Type B pancreatic cell (in vitro differentiated cells): ENCODE measurements around the gene CLDN4. TPM values are rescaled to one million over a fixed set of nuclear protein-coding genes. Genes with fewer than 3 reads are reported as not detected.
A peak's percentile ranks its signal among the peaks of the same experiment; 100 is the strongest.
"Not testable (repeated sequence)": the region's sequence is repeated elsewhere in the genome, so short reads cannot be mapped to it uniquely, and the experiment has no call there.

Experiments used
- DNase-seq: peaks from one replicate; pipeline ENCODE4 v3.0.0; 2021; ENCODE audit warnings: mixed read lengths; ENCODE audit not compliant: unreplicated experiment; ENCODE audit errors: extremely low spot score
- H3K27ac Mint-ChIP-seq: 2 replicates; pipeline ENCODE4 v1.8.0; 2021; ENCODE audit warnings: mild to moderate bottlenecking, mixed read lengths
- H3K27me3 Mint-ChIP-seq: 2 replicates; pipeline ENCODE4 v1.8.0; 2021; ENCODE audit warnings: mixed read lengths
- H3K36me3 Mint-ChIP-seq: 2 replicates; pipeline ENCODE4 v1.8.0; 2021; ENCODE audit warnings: mixed read lengths
- H3K4me1 Mint-ChIP-seq: one replicate; pipeline ENCODE4 v1.8.0; 2021; ENCODE audit warnings: mixed read lengths; ENCODE audit not compliant: unreplicated experiment
- H3K4me3 Mint-ChIP-seq: 2 replicates; pipeline ENCODE4 v1.8.0; 2021; ENCODE audit warnings: mild to moderate bottlenecking, mixed read lengths
- H3K9me3 Mint-ChIP-seq: 2 replicates; pipeline ENCODE4 v1.8.0; 2021; ENCODE audit warnings: mixed read lengths
- long read RNA-seq: library from polyadenylated mRNA; unstranded; transcript quantifications from one replicate; pipeline ENCODE4 v2.0.0, GENCODE V29; 2020
- total RNA-seq: library from RNA; stranded (reverse); gene quantifications from 2 replicates; pipeline ENCODE4 v1.2.1, GENCODE V29; 2021; ENCODE audit warnings: low replicate concordance
- TF ChIP-seq, protein P1 (sequence below): fragments of 200-600 bp; sonication (generic); conservative IDR thresholded peaks from 2 replicates; pipeline ENCODE4 v1.5.0; 2021; ENCODE audit warnings: antibody characterized with exemption, mild to moderate bottlenecking

CLDN4 gene, protein sequence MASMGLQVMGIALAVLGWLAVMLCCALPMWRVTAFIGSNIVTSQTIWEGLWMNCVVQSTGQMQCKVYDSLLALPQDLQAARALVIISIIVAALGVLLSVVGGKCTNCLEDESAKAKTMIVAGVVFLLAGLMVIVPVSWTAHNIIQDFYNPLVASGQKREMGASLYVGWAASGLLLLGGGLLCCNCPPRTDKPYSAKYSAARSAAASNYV
- 223 and 787 TPM in 2 replicates for total RNA-seq
- long read RNA-seq, transcript CLDN4-201 (1 exons, 1,831 nt): major isoform, 413 of 415 reads
- long read RNA-seq, partial matches to known transcripts: 0 of 415 reads
- long read RNA-seq, other reads (novel, unspliced or antisense): 2 of 415 reads

DNA sequence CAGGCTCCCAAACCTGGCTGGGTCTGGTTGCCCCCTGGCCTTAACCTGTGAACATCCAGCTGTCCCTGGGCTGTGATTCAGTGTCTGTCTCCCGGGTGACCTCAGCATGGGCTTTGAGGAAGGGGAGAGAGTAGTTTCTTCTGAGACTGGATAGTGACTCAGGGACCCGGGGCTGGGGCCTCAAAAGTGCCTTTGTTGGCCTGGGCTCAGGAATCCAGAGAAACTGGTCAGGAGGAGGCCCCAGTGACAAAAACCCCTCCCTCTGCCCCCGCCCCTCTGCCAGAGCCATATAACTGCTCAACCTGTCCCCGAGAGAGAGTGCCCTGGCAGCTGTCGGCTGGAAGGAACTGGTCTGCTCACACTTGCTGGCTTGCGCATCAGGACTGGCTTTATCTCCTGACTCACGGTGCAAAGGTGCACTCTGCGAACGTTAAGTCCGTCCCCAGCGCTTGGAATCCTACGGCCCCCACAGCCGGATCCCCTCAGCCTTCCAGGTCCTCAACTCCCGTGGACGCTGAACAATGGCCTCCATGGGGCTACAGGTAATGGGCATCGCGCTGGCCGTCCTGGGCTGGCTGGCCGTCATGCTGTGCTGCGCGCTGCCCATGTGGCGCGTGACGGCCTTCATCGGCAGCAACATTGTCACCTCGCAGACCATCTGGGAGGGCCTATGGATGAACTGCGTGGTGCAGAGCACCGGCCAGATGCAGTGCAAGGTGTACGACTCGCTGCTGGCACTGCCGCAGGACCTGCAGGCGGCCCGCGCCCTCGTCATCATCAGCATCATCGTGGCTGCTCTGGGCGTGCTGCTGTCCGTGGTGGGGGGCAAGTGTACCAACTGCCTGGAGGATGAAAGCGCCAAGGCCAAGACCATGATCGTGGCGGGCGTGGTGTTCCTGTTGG lies at the start of gene CLDN4:
Gene CLDN4, plus strand, starts transcription at position 316 of the 903 bp plus-strand sequence. Its CDS starts 206 bp downstream, at position 522.
- peak within 1 kb of the TSS; percentile 100 for H3K27ac Mint-ChIP-seq
- H3K36me3 Mint-ChIP-seq: peaks cover 3% of the 10 kb centered on the region
- peak; percentile 85 for DNase-seq
- H3K4me1 Mint-ChIP-seq: peaks cover 36% of the 10 kb centered on the region
- TF ChIP-seq, protein P1, sequence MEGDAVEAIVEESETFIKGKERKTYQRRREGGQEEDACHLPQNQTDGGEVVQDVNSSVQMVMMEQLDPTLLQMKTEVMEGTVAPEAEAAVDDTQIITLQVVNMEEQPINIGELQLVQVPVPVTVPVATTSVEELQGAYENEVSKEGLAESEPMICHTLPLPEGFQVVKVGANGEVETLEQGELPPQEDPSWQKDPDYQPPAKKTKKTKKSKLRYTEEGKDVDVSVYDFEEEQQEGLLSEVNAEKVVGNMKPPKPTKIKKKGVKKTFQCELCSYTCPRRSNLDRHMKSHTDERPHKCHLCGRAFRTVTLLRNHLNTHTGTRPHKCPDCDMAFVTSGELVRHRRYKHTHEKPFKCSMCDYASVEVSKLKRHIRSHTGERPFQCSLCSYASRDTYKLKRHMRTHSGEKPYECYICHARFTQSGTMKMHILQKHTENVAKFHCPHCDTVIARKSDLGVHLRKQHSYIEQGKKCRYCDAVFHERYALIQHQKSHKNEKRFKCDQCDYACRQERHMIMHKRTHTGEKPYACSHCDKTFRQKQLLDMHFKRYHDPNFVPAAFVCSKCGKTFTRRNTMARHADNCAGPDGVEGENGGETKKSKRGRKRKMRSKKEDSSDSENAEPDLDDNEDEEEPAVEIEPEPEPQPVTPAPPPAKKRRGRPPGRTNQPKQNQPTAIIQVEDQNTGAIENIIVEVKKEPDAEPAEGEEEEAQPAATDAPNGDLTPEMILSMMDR: no peak
- peak within 1 kb of the TSS; percentile 95 for H3K4me3 Mint-ChIP-seq
- H3K9me3 Mint-ChIP-seq: no peaks in the 10 kb centered on the region
- peaks cover 21% of the 10 kb centered on the region for H3K27me3 Mint-ChIP-seq

GRCh38 chr7:73786588-73786987 lies 44.2 kb upstream of the CLDN4 start:
- Mint-ChIP-seq H3K4me3 (no peak overlapping the region), H3K27ac (no peak overlapping the region), H3K27me3 (no peaks in the 10 kb centered on the region), H3K9me3 (peaks cover 3% of the 10 kb centered on the region), H3K36me3 (no peaks in the 10 kb centered on the region), H3K4me1 (no peaks in the 10 kb centered on the region)
- DNase-seq: no peak
- TF ChIP-seq, protein P1: no peak

DNA sequence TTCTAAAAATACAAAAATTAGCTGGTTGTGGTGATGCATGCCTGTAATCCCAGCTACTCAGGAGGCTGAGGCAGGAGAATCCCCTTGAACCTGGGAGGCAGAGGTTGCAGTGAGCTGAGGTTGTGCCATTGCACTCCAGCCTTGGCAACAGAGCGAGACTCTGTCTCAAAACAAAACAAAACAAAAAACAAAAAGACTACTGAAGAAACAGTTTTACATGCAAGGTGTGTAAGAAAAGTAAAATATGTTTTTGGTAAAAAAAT lies 43.1 kb upstream of the CLDN4 start:
- DNase-seq, H3K4me1 Mint-ChIP-seq, H3K27ac Mint-ChIP-seq, H3K27me3 Mint-ChIP-seq, H3K9me3 Mint-ChIP-seq, H3K36me3 Mint-ChIP-seq, H3K4me3 Mint-ChIP-seq: not testable (repeated sequence)

- Mint-ChIP-seq H3K9me3 (peaks cover 3% of the 10 kb centered on the region), H3K27me3 (no peaks in the 10 kb centered on the region), H3K4me3 (no peak overlapping the region), H3K36me3 (no peaks in the 10 kb centered on the region), H3K27ac (no peak overlapping the region), H3K4me1 (peaks cover 10% of the 10 kb centered on the region)
- DNase-seq: no peak
- TF ChIP-seq, protein P1: no peak
Measured at GRCh38 chr7:73789051-73789450, 41.7 kb upstream of the CLDN4 start.

DNA sequence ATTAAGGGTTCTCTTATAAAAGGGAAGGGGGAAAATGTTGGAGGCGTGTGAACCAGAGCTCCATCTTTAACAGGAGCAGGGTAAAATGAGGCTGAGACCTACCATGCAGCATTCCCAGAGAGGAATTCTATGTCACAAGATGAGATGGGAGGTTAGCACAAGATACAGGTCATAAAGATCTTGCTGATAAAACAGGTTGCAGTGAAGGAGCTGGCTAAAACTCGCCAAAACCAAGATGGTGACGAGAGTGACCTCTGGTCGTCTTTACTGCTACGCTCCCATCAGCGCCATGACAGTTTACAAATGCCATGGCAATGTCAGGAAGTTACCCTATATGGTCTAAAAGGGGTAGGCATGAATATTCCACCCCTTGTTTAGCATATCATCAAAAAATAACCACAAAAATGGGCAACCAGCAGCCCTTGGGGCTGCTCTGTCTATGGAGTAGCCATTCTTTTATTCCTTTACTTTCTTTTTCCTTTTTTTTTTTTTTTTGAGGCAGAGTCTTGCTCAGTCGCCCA lies 39.6 kb upstream of the CLDN4 start:
- H3K27me3 Mint-ChIP-seq, H3K9me3 Mint-ChIP-seq, H3K27ac Mint-ChIP-seq, H3K4me3 Mint-ChIP-seq, H3K36me3 Mint-ChIP-seq, DNase-seq: not testable (repeated sequence)
- peaks cover 10% of the 10 kb centered on the region for H3K4me1 Mint-ChIP-seq

DNA sequence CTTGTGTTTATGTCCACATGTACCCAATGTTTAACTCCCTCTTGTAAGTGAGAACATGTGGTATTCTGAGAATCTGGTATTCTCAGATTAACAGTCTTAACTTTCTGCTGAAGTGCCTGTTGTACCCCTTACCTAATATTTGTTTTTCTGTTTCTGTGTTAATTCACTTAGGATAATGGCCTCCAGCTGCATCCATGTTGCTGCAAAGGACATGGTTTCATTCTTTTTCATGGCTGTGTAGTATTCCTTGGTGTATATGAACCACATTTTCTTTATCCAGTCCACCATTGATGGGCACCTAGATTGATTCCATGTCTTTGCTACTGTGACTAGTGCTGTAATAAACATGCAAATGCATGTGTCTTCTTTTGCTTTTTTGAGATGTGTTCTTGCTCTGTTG lies 35.6 kb upstream of the CLDN4 start:
- not testable (repeated sequence) for DNase-seq, H3K27ac Mint-ChIP-seq, H3K36me3 Mint-ChIP-seq, H3K4me3 Mint-ChIP-seq, H3K9me3 Mint-ChIP-seq, H3K27me3 Mint-ChIP-seq
- peaks cover 14% of the 10 kb centered on the region for H3K4me1 Mint-ChIP-seq

DNA sequence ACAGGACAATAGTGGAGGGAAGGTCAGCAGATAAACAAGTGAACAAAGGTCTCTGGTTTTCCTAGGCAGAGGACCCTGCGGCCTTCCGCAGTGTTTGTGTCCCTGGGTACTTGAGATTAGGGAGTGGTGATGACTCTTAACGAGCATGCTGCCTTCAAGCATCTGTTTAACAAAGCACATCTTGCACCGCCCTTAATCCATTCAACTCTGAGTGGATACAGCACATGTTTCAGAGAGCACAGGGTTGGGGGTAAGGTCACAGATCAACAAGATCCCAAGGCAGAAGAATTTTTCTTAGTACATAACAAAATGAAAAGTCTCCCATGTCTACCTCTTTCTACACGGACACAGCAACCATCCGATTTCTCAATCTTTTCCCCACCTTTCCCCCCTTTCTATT lies 34.1 kb upstream of the CLDN4 start:
- H3K27ac Mint-ChIP-seq, H3K36me3 Mint-ChIP-seq, H3K4me3 Mint-ChIP-seq, DNase-seq, H3K9me3 Mint-ChIP-seq, H3K27me3 Mint-ChIP-seq: not testable (repeated sequence)
- peaks cover 14% of the 10 kb centered on the region for H3K4me1 Mint-ChIP-seq

- H3K9me3 Mint-ChIP-seq, H3K36me3 Mint-ChIP-seq, H3K27ac Mint-ChIP-seq, H3K4me3 Mint-ChIP-seq, H3K27me3 Mint-ChIP-seq, DNase-seq: not testable (repeated sequence)
- peaks cover 14% of the 10 kb centered on the region for H3K4me1 Mint-ChIP-seq
Measured at GRCh38 chr7:73797176-73797575, 33.6 kb upstream of the CLDN4 start.
